HG02840 (cell line): Measurements from ENCODE around the gene MED23.
A peak's percentile ranks its signal among the peaks of the same experiment; 100 is the strongest.

Source experiments
- ATAC-seq: cut with Tn5 transposase; IDR thresholded peaks from one replicate; pipeline ENCODE4 v1.9.1; 2021; ENCODE audit warnings: mild to moderate bottlenecking, moderate library complexity, moderate number of reproducible peaks; ENCODE audit not compliant: unreplicated experiment, low FRiP score

The MED23 gene

GRCh38 chr6:131627724-131628682 lies at the start of gene MED23:
Gene MED23 (minus strand): TSS chr6:131628242. CDS start chr6:131628049, 193 bp downstream.
- ATAC-seq: peak; percentile 97

GRCh38 chr6:131673184-131673583 lies 45.1 kb upstream of the MED23 start:
- ATAC-seq: no peak

GRCh38 chr6:131669891-131670290 lies 41.8 kb upstream of the MED23 start:
- no peak for ATAC-seq

GRCh38 chr6:131663578-131664165 lies 35.6 kb upstream of the MED23 start:
- no peak for ATAC-seq

- ATAC-seq: no peak
Measured at GRCh38 chr6:131660195-131660594, 32.2 kb upstream of the MED23 start.

GRCh38 chr6:131658287-131658686 lies 30.2 kb upstream of the MED23 start:
- no peak for ATAC-seq

- ATAC-seq: no peak
Measured at GRCh38 chr6:131657630-131658111, 29.6 kb upstream of the MED23 start.

GRCh38 chr6:131657222-131657621 lies 29.2 kb upstream of the MED23 start:
- no peak for ATAC-seq

GRCh38 chr6:131656667-131657066 lies 28.6 kb upstream of the MED23 start:
- no peak for ATAC-seq

- no peak for ATAC-seq
Measured at GRCh38 chr6:131655951-131656350, 27.9 kb upstream of the MED23 start.

- no peak for ATAC-seq
Measured at GRCh38 chr6:131655387-131655786, 27.3 kb upstream of the MED23 start.

- ATAC-seq: no peak
Measured at GRCh38 chr6:131654326-131654725, 26.3 kb upstream of the MED23 start.

GRCh38 chr6:131652472-131652871 lies 24.4 kb upstream of the MED23 start:
- no peak for ATAC-seq

- ATAC-seq: no peak
Measured at GRCh38 chr6:131651782-131652181, 23.7 kb upstream of the MED23 start.

- ATAC-seq: no peak
Measured at GRCh38 chr6:131646249-131646670, 18.2 kb upstream of the MED23 start.

- no peak for ATAC-seq
Measured at GRCh38 chr6:131645846-131646245, 17.8 kb upstream of the MED23 start.

GRCh38 chr6:131644921-131645320 lies 16.9 kb upstream of the MED23 start:
- no peak for ATAC-seq

- ATAC-seq: no peak
Measured at GRCh38 chr6:131643855-131644460, 15.9 kb upstream of the MED23 start.

GRCh38 chr6:131642987-131643611 lies 15.1 kb upstream of the MED23 start:
- ATAC-seq: no peak

GRCh38 chr6:131642565-131642964 lies 14.5 kb upstream of the MED23 start:
- ATAC-seq: no peak

GRCh38 chr6:131641554-131641953 lies 13.5 kb upstream of the MED23 start:
- no peak for ATAC-seq
